K562 (cell line): Measurements from ENCODE around the gene PKD1L1. TPM values are rescaled to one million over a fixed set of nuclear protein-coding genes. Genes with fewer than 3 reads are reported as not detected.

Source experiments
- KDM5B ChIP-seq: fragments of 200-600 bp; sonication (generic); IDR thresholded peaks from 2 replicates; pipeline ENCODE4 v1.6.1; 2012; ENCODE audit warnings: low read depth, mild to moderate bottlenecking, moderate library complexity, low read length, control low read depth, inconsistent platforms; ENCODE audit not compliant: insufficient replicate concordance
- RBM17 ChIP-seq: fragments of 200-400 bp; formaldehyde crosslinking; IDR thresholded peaks from 2 replicates; pipeline ENCODE4 v1.6.1; 2017; ENCODE audit warnings: low read depth, mild to moderate bottlenecking, low read length, borderline replicate concordance
- SAFB2 ChIP-seq: fragments of 200-400 bp; formaldehyde crosslinking; IDR thresholded peaks from 2 replicates; pipeline ENCODE4 v1.6.1; 2018; ENCODE audit warnings: borderline replicate concordance, low read length, low read depth, moderate library complexity; ENCODE audit not compliant: severe bottlenecking
- polyA plus RNA-seq, 8 experiments: library from polyadenylated mRNA; depleted of rRNA in 4 of 8; stranded (reverse) in 5 of 8; unstranded in 3 of 8; fragments of >200 nt; fragmentation: Nextera tagmentation in 2 of 8; fragmentation: Illumina TruSeq in 1 of 8; extraction: Ambion mirVana in 2 of 8; extraction: Trizol in 1 of 8; gene quantifications; 2 replicates each; pipeline versions ENCODE4 v1.2.1 to v1.2.3, GENCODE V29; 2011 to 2014; ENCODE audit warnings: inconsistent platforms in 1 of 8, missing spikeins in 1 of 8
- total RNA-seq, 7 experiments: library from RNA; depleted of rRNA in 6 of 7; stranded (reverse); fragments of >200 nt in 6 of 7; fragmentation: Illumina TruSeq in 2 of 7; extraction: Trizol in 2 of 7; gene quantifications; 2 replicates each; pipeline versions ENCODE4 v1.2.1 to v1.2.3, GENCODE V29; 2011 to 2021; ENCODE audit warnings: low replicate concordance in 1 of 7
- TF ChIP-seq, protein P1 (sequence below), 3 experiments: fragments of 200-800 bp in 1 of 3; fragments of 250-450 bp in 1 of 3; fragments of 450-650 bp in 1 of 3; sonication (Bioruptor Pico) in 1 of 3; sonication (Bioruptor generic) in 1 of 3; formaldehyde crosslinking in 1 of 3; IDR thresholded peaks; 2 replicates each; pipeline versions ENCODE4 v1.6.1 to v1.8.0; 2016 to 2022; ENCODE audit warnings: mild to moderate bottlenecking in 2 of 3, missing genetic modification characterization in 2 of 3, missing compliant biosample characterization in 1 of 3, moderate library complexity in 1 of 3
- TF ChIP-seq, protein P2 (sequence below): fragments of 250-450 bp; sonication (Bioruptor Pico); IDR thresholded peaks from 2 replicates; pipeline ENCODE4 v1.8.0; 2022; ENCODE audit warnings: moderate library complexity, mild to moderate bottlenecking, inconsistent platforms

PKD1L1 gene
- total and polyA plus RNA-seq, 9 of the 15 experiments (the other 6 are each of a cell fraction or from before 2014, with no cell fraction given), result 0.01 to 0.02 TPM; not detected in 7

DNA sequence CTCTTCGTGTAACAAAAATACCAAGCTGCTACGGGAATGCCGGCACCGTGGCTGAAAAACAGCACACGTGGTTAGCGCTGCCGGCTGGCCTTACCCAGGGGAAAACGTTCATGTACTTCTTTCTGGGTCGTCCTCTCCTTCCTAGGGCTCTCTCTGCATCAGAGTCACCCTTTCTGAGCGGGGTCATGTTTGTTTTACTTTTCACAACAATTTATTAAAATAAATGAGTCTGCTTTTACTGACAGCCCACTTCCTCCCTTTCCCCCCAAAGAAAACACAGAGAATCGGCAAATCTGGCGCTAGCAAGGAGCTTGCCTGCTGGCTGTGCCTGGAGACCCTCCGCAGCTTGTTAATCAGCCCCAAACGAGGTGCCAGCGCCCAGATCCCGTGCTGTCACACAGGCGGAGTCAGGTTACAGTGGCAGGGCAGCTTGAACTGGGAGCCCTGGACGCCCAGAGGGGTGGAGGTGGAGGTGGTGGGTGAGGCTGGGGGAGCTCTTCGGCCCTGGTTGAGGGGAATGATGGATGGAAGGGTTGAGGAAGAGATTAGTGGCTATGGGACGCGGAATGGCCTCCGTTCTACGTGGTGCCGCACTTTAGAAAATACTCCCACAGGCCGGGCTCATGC, 204.2 kb downstream of the PKD1L1 start (continued):
- TF ChIP-seq SAFB2 (no peak), KDM5B (no peak), RBM17 (no peak)
- TF ChIP-seq, protein P1, sequence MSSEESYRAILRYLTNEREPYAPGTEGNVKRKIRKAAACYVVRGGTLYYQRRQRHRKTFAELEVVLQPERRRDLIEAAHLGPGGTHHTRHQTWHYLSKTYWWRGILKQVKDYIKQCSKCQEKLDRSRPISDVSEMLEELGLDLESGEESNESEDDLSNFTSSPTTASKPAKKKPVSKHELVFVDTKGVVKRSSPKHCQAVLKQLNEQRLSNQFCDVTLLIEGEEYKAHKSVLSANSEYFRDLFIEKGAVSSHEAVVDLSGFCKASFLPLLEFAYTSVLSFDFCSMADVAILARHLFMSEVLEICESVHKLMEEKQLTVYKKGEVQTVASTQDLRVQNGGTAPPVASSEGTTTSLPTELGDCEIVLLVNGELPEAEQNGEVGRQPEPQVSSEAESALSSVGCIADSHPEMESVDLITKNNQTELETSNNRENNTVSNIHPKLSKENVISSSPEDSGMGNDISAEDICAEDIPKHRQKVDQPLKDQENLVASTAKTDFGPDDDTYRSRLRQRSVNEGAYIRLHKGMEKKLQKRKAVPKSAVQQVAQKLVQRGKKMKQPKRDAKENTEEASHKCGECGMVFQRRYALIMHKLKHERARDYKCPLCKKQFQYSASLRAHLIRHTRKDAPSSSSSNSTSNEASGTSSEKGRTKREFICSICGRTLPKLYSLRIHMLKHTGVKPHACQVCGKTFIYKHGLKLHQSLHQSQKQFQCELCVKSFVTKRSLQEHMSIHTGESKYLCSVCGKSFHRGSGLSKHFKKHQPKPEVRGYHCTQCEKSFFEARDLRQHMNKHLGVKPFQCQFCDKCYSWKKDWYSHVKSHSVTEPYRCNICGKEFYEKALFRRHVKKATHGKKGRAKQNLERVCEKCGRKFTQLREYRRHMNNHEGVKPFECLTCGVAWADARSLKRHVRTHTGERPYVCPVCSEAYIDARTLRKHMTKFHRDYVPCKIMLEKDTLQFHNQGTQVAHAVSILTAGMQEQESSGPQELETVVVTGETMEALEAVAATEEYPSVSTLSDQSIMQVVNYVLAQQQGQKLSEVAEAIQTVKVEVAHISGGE (CRISPR knock-in tag; IDR thresholded peaks at IDR 0.05), result no peak
- TF ChIP-seq, protein P2, sequence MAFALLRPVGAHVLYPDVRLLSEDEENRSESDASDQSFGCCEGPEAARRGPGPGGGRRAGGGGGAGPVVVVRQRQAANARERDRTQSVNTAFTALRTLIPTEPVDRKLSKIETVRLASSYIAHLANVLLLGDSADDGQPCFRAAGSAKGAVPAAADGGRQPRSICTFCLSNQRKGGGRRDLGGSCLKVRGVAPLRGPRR (CRISPR knock-in tag), result no peak
